T-helper 2 cell (primary cell): Measurements from ENCODE around the gene DGKA.
"Not testable (repeated sequence)": the region's sequence is repeated elsewhere in the genome, so short reads cannot be mapped to it uniquely, and the experiment has no call there.

Source experiments
- DNase-seq, 5 experiments: peaks; one replicate each; pipeline versions ENCODE4 v3.0.0 to v3.0.0-alpha.2; 2012 to 2022
- total RNA-seq, 2 donors: gene quantifications; one replicate each; lab custom pipeline; 2026; lab: John Stamatoyannopoulos, UW

DGKA gene
- total RNA-seq = 381 to 460 reads per million in 2 donors

- peak in 4 of 5 experiments; percentile 46 to 89 (median 68) for DNase-seq
Observed at GRCh38 chr12:55930771-55931316, at the start of gene DGKA. TSS of gene DGKA (plus strand) at chr12:55931162. CDS start at chr12:55936504, 5,342 bp downstream.

- peak in 1 of 5 experiments; percentile 25 for DNase-seq
Observed at GRCh38 chr12:55885113-55885512, 45.8 kb upstream of the DGKA start.

- DNase-seq = no peak
Observed at GRCh38 chr12:55891310-55891709, 39.7 kb upstream of the DGKA start.

- no peak for DNase-seq
Observed at GRCh38 chr12:55893723-55894122, 37.2 kb upstream of the DGKA start.

- peak in 2 of 5 experiments; percentile 8 to 12 for DNase-seq
Observed at GRCh38 chr12:55899082-55899481, 31.9 kb upstream of the DGKA start.

- DNase-seq = no peak
Observed at GRCh38 chr12:55901881-55902490, 29.0 kb upstream of the DGKA start.

GRCh38 chr12:55906056-55906455 lies 24.9 kb upstream of the DGKA start:
- no peak for DNase-seq

- DNase-seq = no peak
Observed at GRCh38 chr12:55908726-55909512, 22.0 kb upstream of the DGKA start.

GRCh38 chr12:55909513-55909884 lies 21.5 kb upstream of the DGKA start:
- no peak for DNase-seq

GRCh38 chr12:55912908-55913307 lies 18.1 kb upstream of the DGKA start:
- no peak for DNase-seq

GRCh38 chr12:55915482-55915859 lies 15.5 kb upstream of the DGKA start:
- no peak for DNase-seq

- not testable (repeated sequence) for DNase-seq
Observed at GRCh38 chr12:55919032-55919431, 11.9 kb upstream of the DGKA start.

- DNase-seq = no peak
Observed at GRCh38 chr12:55922126-55922525, 8.8 kb upstream of the DGKA start.

GRCh38 chr12:55923648-55924047 lies 7.3 kb upstream of the DGKA start:
- not testable (repeated sequence) for DNase-seq

GRCh38 chr12:55925371-55925770 lies 5.6 kb upstream of the DGKA start:
- DNase-seq = no peak

GRCh38 chr12:55925870-55926737 lies 4.9 kb upstream of the DGKA start:
- peak in 1 of 5 experiments; percentile 42 for DNase-seq

GRCh38 chr12:55926738-55927587 lies 4.0 kb upstream of the DGKA start:
- DNase-seq = peak; percentile 76 to 98 (median 83)

- peak; percentile 26 to 94 (median 48) for DNase-seq
Observed at GRCh38 chr12:55927588-55928502, 3.1 kb upstream of the DGKA start, which contains the start of gene PYM1. TSS of gene PYM1 (minus strand) at chr12:55927894. CDS start at chr12:55927761, 133 bp downstream.

- peak; percentile 62 to 97 (median 86) for DNase-seq
Observed at GRCh38 chr12:55929306-55929791, 1.6 kb upstream of the DGKA start.

GRCh38 chr12:55931317-55931779 lies 386 bp downstream of the DGKA start:
- DNase-seq = no peak
